Activated T-helper 2 cell treated with anti-CD3 and anti-CD28 coated beads, Interferon-gamma antibody, Interleukin-2, Interleukin-4, amounts not matched to agents 10 μg/mL and 5 μg/mL and 100 μg/mL, durations not matched to agents 14 hours and 24 hours and 36 hours (primary cell): ENCODE results near the gene DACT2. TPM values are rescaled to one million over a fixed set of nuclear protein-coding genes. Genes with fewer than 3 reads are reported as not detected.
"Not testable (repeated sequence)": the region's sequence is repeated elsewhere in the genome, so short reads cannot be mapped to it uniquely, and the experiment has no call there.

Source experiments
- DNase-seq: peaks from one replicate; pipeline ENCODE4 v3.0.0; 2021; ENCODE audit warnings: low spot score
- H3K27ac Mint-ChIP-seq: one replicate; pipeline ENCODE4 v1.8.0; 2021; ENCODE audit warnings: mixed read lengths
- H3K27me3 Mint-ChIP-seq: one replicate; pipeline ENCODE4 v1.8.0; 2021; ENCODE audit warnings: low read depth, mixed read lengths
- H3K36me3 Mint-ChIP-seq: one replicate; pipeline ENCODE4 v1.8.0; 2021; ENCODE audit warnings: low read depth, mixed read lengths
- H3K4me1 Mint-ChIP-seq: one replicate; pipeline ENCODE4 v1.8.0; 2021; ENCODE audit warnings: low read depth, mixed read lengths
- H3K4me3 Mint-ChIP-seq: one replicate; pipeline ENCODE4 v1.8.0; 2021; ENCODE audit warnings: low read depth, mild to moderate bottlenecking, moderate library complexity, mixed read lengths
- H3K9me3 Mint-ChIP-seq: one replicate; pipeline ENCODE4 v1.8.0; 2021; ENCODE audit warnings: mixed read lengths
- intact Hi-C: fragments of 100-400 bp; cut with micrococcal nuclease; formaldehyde crosslinking; loops from one replicate; pipeline ENCODE4 v1.15.1; 2023
- total RNA-seq: library from RNA; stranded (reverse); gene quantifications from 2 replicates; pipeline ENCODE4 v1.2.3, GENCODE V29; 2022

DACT2 gene
- total RNA-seq, 1 donor from 2014 or later, result 0.80 TPM

GRCh38 chr6:168269455-168270243 is 49.9 kb downstream of the DACT2 start:
- Mint-ChIP-seq H3K27me3 (peaks cover 11% of the 10 kb centered on the region), H3K4me1 (no peaks in the 10 kb centered on the region), H3K4me3 (no peak overlapping the region), H3K27ac (no peak overlapping the region), H3K9me3 (no peaks in the 10 kb centered on the region), H3K36me3 (no peaks in the 10 kb centered on the region)
- no peak for DNase-seq
- intact Hi-C loops, result no loop called here

DNA sequence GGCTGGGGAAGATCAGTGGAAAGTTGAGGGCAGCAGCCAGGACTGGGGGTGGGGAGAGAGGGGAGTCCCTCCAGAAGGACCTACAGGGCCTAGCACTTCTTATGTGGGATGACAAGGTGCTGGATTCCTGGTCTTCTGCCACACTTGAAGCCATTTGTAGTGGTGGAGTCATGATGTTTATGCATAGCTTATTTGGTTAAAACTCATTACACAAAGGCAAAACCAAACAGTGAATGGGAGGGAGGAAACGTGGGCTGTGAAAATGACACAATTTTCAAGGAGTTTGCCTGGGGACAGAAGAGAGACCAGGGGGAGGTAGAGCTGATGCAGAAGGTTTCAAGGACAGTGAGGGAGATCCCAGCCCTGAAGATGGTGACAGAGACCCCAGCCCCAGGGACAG is 50.8 kb downstream of the DACT2 start:
- no peak for DNase-seq
- Mint-ChIP-seq H3K27me3 (peaks cover 6% of the 10 kb centered on the region), H3K9me3 (no peaks in the 10 kb centered on the region), H3K36me3 (no peaks in the 10 kb centered on the region), H3K4me3 (no peak overlapping the region), H3K27ac (no peak overlapping the region), H3K4me1 (no peaks in the 10 kb centered on the region)
- intact Hi-C loops, result no loop called here

DNA sequence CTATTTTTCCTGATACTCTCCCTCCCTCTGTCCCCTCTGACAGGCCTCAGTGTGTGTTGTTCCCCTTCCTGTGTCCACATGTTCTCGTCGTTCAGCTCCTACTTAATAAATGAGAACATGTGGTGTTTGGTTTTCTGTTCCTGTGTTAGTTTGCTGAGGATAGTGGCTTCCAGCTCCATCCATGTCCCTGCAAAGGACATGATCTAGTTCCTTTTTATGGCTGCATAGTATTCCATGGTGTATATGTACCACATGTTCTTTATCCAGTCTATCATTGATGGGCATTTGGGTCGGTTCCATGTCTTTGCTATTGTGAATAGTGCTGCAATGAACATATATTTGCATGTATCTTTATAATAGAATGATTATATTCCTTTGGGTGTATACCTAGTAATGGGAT is 51.8 kb downstream of the DACT2 start:
- H3K27me3 Mint-ChIP-seq, H3K27ac Mint-ChIP-seq, DNase-seq, H3K9me3 Mint-ChIP-seq, H3K36me3 Mint-ChIP-seq, H3K4me1 Mint-ChIP-seq, H3K4me3 Mint-ChIP-seq, intact Hi-C loops: not testable (repeated sequence)

DNA sequence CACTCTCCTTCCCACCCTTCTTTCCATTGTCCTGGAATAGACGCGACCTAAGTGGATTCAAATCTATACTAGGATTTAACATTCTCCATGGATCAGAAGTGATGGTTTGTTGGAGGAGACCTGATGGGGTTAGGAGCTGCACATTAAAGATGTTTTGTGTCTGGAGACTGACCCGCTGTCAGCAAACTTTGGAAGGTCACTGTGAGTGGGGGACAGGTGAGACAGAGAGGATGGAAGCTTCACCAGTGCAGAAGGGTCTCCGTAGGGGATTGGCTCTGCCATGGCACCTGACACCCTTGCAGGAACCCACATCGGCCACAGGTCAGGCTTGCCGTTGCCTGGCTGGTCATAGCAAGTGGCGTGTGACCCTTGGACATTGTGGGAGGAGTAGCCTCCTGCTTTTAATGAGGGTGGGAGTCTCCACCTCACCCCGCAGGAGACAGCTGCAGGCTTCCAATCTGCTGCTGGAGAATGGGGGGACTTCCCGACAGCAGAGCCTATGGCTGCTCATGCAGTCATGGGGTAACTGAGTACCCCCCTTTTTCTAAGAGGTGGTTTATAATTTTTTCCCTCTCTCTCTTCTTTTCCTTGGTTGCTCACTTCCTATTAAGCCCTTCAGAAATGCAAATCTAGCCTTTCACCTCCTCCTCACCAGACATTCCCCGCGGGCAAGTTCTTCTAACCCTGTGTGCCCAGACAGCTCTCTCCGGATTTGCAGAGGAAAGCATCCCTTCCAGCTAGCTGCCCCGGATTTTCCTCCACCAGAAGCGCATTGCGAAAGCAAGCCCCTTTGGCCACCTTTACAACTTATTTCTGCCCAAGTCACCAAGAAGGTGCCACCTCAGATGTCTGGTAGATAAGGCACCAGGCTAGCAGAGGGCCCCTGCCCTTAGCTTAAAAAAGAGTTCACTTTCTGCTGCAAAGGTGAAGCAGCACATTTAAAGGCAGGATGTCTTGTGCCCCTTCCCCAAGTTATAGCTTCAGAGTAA is 53.5 kb downstream of the DACT2 start:
- Mint-ChIP-seq H3K27ac (no peak overlapping the region), H3K36me3 (no peaks in the 10 kb centered on the region), H3K4me3 (no peak overlapping the region), H3K4me1 (no peaks in the 10 kb centered on the region), H3K27me3 (no peaks in the 10 kb centered on the region), H3K9me3 (no peaks in the 10 kb centered on the region)
- intact Hi-C loops, result no loop called here
- DNase-seq, result no peak

DNA sequence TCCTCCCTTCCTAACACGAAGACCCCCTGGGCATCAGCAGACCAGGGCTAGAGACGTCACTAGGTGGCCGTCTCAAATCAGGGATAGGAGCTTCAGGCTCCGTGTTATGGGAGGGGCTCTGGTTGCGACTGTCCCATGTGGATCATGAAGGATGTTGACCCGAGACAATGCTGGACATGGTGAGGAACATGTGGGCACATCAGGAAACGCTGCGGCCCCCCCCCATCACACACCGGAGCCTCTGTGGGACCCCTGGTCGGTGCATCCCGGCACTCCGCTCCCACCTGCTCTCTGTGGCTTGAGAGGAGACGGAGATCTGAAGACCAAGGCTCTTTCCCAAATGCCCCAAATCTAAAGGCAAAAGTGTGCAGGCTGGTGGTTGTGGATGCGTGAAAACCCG is 54.2 kb downstream of the DACT2 start:
- H3K27ac Mint-ChIP-seq, result no peak overlapping the region
- no peaks in the 10 kb centered on the region for H3K27me3 Mint-ChIP-seq
- H3K9me3 Mint-ChIP-seq, result no peaks in the 10 kb centered on the region
- intact Hi-C loops, result no loop called here
- no peaks in the 10 kb centered on the region for H3K36me3 Mint-ChIP-seq
- no peaks in the 10 kb centered on the region for H3K4me1 Mint-ChIP-seq
- no peak for DNase-seq
- no peak overlapping the region for H3K4me3 Mint-ChIP-seq

GRCh38 chr6:168264593-168265335 is 54.8 kb downstream of the DACT2 start:
- H3K4me1 Mint-ChIP-seq, result no peaks in the 10 kb centered on the region
- no peaks in the 10 kb centered on the region for H3K36me3 Mint-ChIP-seq
- no peaks in the 10 kb centered on the region for H3K27me3 Mint-ChIP-seq
- intact Hi-C loops, result no loop called here
- no peak overlapping the region for H3K27ac Mint-ChIP-seq
- H3K4me3 Mint-ChIP-seq, result no peak overlapping the region
- no peaks in the 10 kb centered on the region for H3K9me3 Mint-ChIP-seq
- no peak for DNase-seq

DNA sequence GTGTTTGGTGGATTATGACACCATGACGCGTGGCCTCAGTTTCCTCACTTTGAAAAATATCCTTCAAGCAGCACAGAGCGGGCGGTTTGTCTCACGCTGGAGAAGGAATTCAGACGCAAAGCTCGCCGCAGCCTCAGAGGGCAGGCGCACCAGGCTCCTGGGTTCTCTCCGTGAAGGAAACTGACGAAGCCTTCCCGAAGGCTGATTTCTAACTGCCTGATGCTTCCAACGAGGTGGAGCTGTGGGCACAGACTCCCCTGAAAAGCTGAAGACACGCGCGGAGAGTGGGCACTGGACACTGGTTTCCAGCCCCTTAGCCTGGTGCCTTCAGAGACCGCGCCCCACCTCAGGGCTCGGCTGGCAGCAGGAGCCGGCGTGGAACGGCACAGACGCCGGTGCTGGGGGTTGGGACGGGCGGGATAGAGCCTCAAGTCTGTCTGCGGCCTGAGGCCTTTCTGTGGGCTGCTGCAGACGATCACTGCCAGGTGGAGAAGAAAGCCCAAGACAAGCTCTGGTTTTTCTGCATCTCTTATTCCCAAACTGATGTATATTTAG is 56.1 kb downstream of the DACT2 start:
- Mint-ChIP-seq H3K36me3 (no peaks in the 10 kb centered on the region), H3K27me3 (no peaks in the 10 kb centered on the region), H3K27ac (no peak overlapping the region), H3K9me3 (no peaks in the 10 kb centered on the region), H3K4me3 (no peak overlapping the region), H3K4me1 (no peaks in the 10 kb centered on the region)
- DNase-seq, result no peak
- intact Hi-C loops, result no loop called here

- Mint-ChIP-seq H3K27me3 (no peaks in the 10 kb centered on the region), H3K9me3 (no peaks in the 10 kb centered on the region), H3K36me3 (no peaks in the 10 kb centered on the region), H3K4me3 (no peak overlapping the region), H3K4me1 (no peaks in the 10 kb centered on the region), H3K27ac (no peak overlapping the region)
- no peak for DNase-seq
- intact Hi-C loops, result no loop called here
These were observed 58.3 kb downstream of the DACT2 start for GRCh38 chr6:168261234-168261633.

DNA sequence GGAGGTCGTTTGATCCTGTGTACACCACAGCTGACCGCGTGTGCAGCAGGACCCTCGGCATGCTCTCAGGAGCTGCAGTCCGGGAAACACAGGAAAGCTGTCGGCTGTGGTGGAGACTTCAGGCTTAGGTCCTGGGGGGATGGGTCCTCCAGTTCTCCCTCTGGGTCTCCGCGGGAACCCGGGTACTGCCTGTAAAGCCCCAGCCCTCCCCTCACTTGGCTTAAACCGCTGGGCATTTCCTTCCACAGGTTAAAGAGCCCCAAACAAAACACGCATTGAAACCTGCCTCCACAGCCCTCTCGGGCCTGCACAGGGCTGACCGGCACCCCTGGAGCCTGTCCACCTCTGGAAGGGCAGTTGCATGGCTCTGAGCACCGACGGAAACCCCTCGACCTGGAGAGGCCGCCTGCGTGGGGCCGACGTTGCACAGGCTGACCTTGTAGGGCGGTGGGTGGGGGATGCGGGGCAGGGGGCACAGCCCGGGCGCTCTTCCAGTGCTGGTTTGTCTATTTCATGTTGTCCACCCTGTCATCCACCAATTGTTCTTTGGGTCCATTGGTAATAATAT is 59.1 kb downstream of the DACT2 start:
- Mint-ChIP-seq H3K36me3 (no peaks in the 10 kb centered on the region), H3K4me3 (no peak overlapping the region)
- intact Hi-C loops, result no loop called here

GRCh38 chr6:168258795-168259194 is 60.8 kb downstream of the DACT2 start:
- no peak for DNase-seq
- intact Hi-C loops, result no loop called here
- Mint-ChIP-seq H3K4me1 (no peaks in the 10 kb centered on the region), H3K9me3 (no peaks in the 10 kb centered on the region), H3K27me3 (no peaks in the 10 kb centered on the region), H3K4me3 (no peak overlapping the region), H3K36me3 (no peaks in the 10 kb centered on the region), H3K27ac (no peak overlapping the region)

More for the DNA sequence above, 59.1 kb downstream of the DACT2 start:
- Mint-ChIP-seq H3K27me3 (no peaks in the 10 kb centered on the region), H3K9me3 (no peaks in the 10 kb centered on the region), H3K27ac (no peak overlapping the region), H3K4me1 (no peaks in the 10 kb centered on the region)
- DNase-seq, result no peak

DNA sequence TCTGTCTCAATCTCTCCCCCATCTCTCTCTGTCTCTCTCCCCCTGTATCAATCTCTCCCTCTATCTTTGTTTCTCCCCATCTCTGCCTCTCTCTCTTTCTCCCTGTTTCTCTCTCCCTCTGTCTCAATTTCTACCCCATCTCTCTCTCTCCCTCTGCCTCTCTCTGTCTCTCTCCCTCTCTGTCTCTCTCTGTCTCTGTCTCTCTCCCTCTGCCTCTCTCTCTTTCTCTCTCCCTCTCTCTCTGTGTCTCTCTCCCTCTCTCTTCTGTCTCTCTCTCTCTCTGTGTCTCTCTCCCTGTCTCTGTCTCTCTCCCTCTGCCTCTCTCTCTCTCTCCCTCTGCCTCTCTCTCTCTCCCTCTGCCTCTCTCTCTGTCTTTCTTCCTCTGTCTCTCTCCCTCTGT is 62.6 kb downstream of the DACT2 start:
- intact Hi-C loops, result no loop called here
- no peak for DNase-seq
- Mint-ChIP-seq H3K36me3 (no peaks in the 10 kb centered on the region), H3K4me1 (no peaks in the 10 kb centered on the region), H3K27ac (no peak overlapping the region), H3K27me3 (no peaks in the 10 kb centered on the region), H3K4me3 (no peak overlapping the region), H3K9me3 (no peaks in the 10 kb centered on the region)
